Prostate gland (tissue), 2 donors: ENCODE data around the gene SOX15.

Source experiments
- POLR2A ChIP-seq: fragments of 450-650 bp; IDR thresholded peaks from one replicate; pipeline ENCODE4 v1.6.1; 2016; ENCODE audit warnings: antibody characterized with exemption, mild to moderate bottlenecking
- POLR2AphosphoS5 ChIP-seq: sonication (generic); formaldehyde crosslinking; IDR thresholded peaks from one replicate; pipeline ENCODE4 v1.6.1; 2017; ENCODE audit warnings: antibody characterized with exemption
- TF ChIP-seq, protein P1 (sequence below), 4 experiments: fragments of 200-600 bp in 2 of 4; fragments of 450-650 bp in 2 of 4; sonication (generic) in 2 of 4; IDR thresholded peaks; 1 replicate in 3 of 4; 2 replicates in 1 of 4; pipeline ENCODE4 v1.5.1; 2016 to 2019; ENCODE audit warnings: antibody characterized with exemption in 4 of 4, mild to moderate bottlenecking in 2 of 4, moderate library complexity in 2 of 4

DNA sequence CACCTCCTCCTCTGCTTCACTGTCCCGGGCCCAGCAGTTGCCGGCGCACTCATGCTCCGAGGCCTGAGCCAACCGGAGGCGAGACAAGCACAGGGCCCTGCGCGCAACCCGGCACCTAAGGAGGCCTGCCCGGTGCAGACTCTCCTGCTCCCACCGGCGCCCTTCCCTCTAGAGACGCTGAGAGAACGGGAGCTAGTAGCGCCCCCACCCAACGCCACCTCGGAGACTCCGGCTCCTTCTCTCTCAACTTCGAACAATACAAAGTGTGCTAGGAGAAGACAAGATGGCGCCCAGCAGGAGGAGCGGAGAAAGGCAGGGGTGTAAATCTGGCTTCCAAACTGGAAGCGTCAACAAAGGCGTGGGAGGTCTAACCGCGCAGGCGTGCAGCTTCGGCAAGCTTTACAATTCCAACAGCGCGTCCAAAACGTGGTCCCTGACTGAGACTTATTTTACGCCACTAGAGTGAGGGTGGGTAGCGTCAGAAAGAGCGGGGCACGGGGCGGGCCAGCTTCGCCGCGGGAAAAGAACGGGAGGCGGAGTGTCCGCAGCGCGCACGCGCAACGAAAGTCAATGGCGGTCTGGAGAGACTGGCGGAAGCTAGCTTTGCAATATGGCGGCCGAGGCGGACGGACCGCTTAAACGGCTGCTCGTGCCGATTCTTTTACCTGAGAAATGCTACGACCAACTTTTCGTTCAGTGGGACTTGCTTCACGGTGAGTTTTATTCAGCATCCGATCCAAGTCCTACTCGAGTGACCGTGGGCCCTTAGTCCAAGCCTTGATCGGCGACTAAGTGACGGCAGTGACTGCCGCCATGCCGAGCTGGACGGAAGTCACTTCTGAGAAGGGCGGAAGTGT, 6.4 kb downstream of the SOX15 start, which contains the start of gene MPDU1:
- TF ChIP-seq, protein P1, sequence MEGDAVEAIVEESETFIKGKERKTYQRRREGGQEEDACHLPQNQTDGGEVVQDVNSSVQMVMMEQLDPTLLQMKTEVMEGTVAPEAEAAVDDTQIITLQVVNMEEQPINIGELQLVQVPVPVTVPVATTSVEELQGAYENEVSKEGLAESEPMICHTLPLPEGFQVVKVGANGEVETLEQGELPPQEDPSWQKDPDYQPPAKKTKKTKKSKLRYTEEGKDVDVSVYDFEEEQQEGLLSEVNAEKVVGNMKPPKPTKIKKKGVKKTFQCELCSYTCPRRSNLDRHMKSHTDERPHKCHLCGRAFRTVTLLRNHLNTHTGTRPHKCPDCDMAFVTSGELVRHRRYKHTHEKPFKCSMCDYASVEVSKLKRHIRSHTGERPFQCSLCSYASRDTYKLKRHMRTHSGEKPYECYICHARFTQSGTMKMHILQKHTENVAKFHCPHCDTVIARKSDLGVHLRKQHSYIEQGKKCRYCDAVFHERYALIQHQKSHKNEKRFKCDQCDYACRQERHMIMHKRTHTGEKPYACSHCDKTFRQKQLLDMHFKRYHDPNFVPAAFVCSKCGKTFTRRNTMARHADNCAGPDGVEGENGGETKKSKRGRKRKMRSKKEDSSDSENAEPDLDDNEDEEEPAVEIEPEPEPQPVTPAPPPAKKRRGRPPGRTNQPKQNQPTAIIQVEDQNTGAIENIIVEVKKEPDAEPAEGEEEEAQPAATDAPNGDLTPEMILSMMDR (IDR thresholded peaks at IDR 0.05) = peak in 2 of 4 experiments; percentile 9 to 34
- TF ChIP-seq POLR2A = no peak
- TF ChIP-seq POLR2AphosphoS5 = peak; percentile 97
